T-helper 1 cell treated with Interleukin-12 subunit alpha and Interleukin-12 subunit beta and Interleukin-4 antibody, amounts not matched to agents 30 μg/mL and 1 μg/mL, for 36 hours (primary cell): ENCODE data around the gene REC8.
A peak's percentile ranks its signal among the peaks of the same experiment; 100 is the strongest.
"Not testable (repeated sequence)": the region's sequence is repeated elsewhere in the genome, so short reads cannot be mapped to it uniquely, and the experiment has no call there.

Source experiments
- H3K27ac Mint-ChIP-seq: one replicate; pipeline ENCODE4 v1.8.0; 2021; ENCODE audit warnings: mild to moderate bottlenecking, mixed read lengths
- H3K27me3 Mint-ChIP-seq: one replicate; pipeline ENCODE4 v1.8.0; 2021; ENCODE audit warnings: low read depth, mixed read lengths
- H3K36me3 Mint-ChIP-seq: one replicate; pipeline ENCODE4 v1.8.0; 2021; ENCODE audit warnings: low read depth, mixed read lengths
- H3K4me1 Mint-ChIP-seq: one replicate; pipeline ENCODE4 v1.8.0; 2021; ENCODE audit warnings: low read depth, mixed read lengths
- H3K4me3 Mint-ChIP-seq: one replicate; pipeline ENCODE4 v1.8.0; 2021; ENCODE audit warnings: mild to moderate bottlenecking, moderate library complexity, mixed read lengths
- H3K9me3 Mint-ChIP-seq: one replicate; pipeline ENCODE4 v1.8.0; 2021; ENCODE audit warnings: mixed read lengths

Gene REC8

GRCh38 chr14:24207625-24208024 is 35.7 kb downstream of the REC8 start:
- H3K27ac Mint-ChIP-seq, result no peak overlapping the region
- H3K4me3 Mint-ChIP-seq, result no peak overlapping the region
- peaks cover 5% of the 10 kb centered on the region for H3K9me3 Mint-ChIP-seq
- no peaks in the 10 kb centered on the region for H3K27me3 Mint-ChIP-seq
- peaks cover 63% of the 10 kb centered on the region for H3K36me3 Mint-ChIP-seq
- H3K4me1 Mint-ChIP-seq, result peaks cover 17% of the 10 kb centered on the region

- H3K36me3 Mint-ChIP-seq, result peaks cover 46% of the 10 kb centered on the region
- no peaks in the 10 kb centered on the region for H3K9me3 Mint-ChIP-seq
- no peaks in the 10 kb centered on the region for H3K27me3 Mint-ChIP-seq
- peak overlapping the region; percentile 23 for H3K4me3 Mint-ChIP-seq
- H3K4me1 Mint-ChIP-seq, result peaks cover 39% of the 10 kb centered on the region
- peak overlapping the region; percentile 70 for H3K27ac Mint-ChIP-seq
Observed at GRCh38 chr14:24211311-24211710, 39.4 kb downstream of the REC8 start.

- no peaks in the 10 kb centered on the region for H3K27me3 Mint-ChIP-seq
- H3K36me3 Mint-ChIP-seq, result peaks cover 37% of the 10 kb centered on the region
- peak within 1 kb of the TSS; percentile 96 for H3K4me3 Mint-ChIP-seq
- H3K27ac Mint-ChIP-seq, result peak within 1 kb of the TSS; percentile 99
- no peaks in the 10 kb centered on the region for H3K9me3 Mint-ChIP-seq
- H3K4me1 Mint-ChIP-seq, result peaks cover 42% of the 10 kb centered on the region
Observed at GRCh38 chr14:24212924-24213865, 41.3 kb downstream of the REC8 start, which contains the start of gene CHMP4A. Gene CHMP4A (minus strand): TSS chr14:24213488. CDS start chr14:24213439, 49 bp downstream.

GRCh38 chr14:24213866-24214662 is 42.2 kb downstream of the REC8 start:
- H3K9me3 Mint-ChIP-seq, result no peaks in the 10 kb centered on the region
- no peaks in the 10 kb centered on the region for H3K27me3 Mint-ChIP-seq
- peaks cover 42% of the 10 kb centered on the region for H3K4me1 Mint-ChIP-seq
- peak overlapping the region; percentile 99 for H3K27ac Mint-ChIP-seq
- H3K4me3 Mint-ChIP-seq, result peak overlapping the region; percentile 96
- H3K36me3 Mint-ChIP-seq, result peaks cover 33% of the 10 kb centered on the region

GRCh38 chr14:24215495-24216344 is 43.8 kb downstream of the REC8 start, which contains the start of gene MDP1:
Gene MDP1 (minus strand): TSS chr14:24216066. CDS start chr14:24215955, 111 bp downstream.
- Mint-ChIP-seq H3K4me1 (peaks cover 40% of the 10 kb centered on the region), H3K27me3 (no peaks in the 10 kb centered on the region), H3K4me3 (peak within 1 kb of the TSS; percentile 95), H3K9me3 (no peaks in the 10 kb centered on the region), H3K36me3 (peaks cover 19% of the 10 kb centered on the region), H3K27ac (peak within 1 kb of the TSS; percentile 99)

GRCh38 chr14:24216345-24216699 is 44.4 kb downstream of the REC8 start:
- no peaks in the 10 kb centered on the region for H3K27me3 Mint-ChIP-seq
- peaks cover 17% of the 10 kb centered on the region for H3K36me3 Mint-ChIP-seq
- no peaks in the 10 kb centered on the region for H3K9me3 Mint-ChIP-seq
- peak overlapping the region; percentile 95 for H3K4me3 Mint-ChIP-seq
- peaks cover 39% of the 10 kb centered on the region for H3K4me1 Mint-ChIP-seq
- peak overlapping the region; percentile 99 for H3K27ac Mint-ChIP-seq

GRCh38 chr14:24216876-24217275 is 45.0 kb downstream of the REC8 start:
- H3K27ac Mint-ChIP-seq, result peak overlapping the region; percentile 39
- H3K4me1 Mint-ChIP-seq, result peaks cover 35% of the 10 kb centered on the region
- peaks cover 12% of the 10 kb centered on the region for H3K36me3 Mint-ChIP-seq
- not testable (repeated sequence) for H3K27me3 Mint-ChIP-seq, H3K4me3 Mint-ChIP-seq, H3K9me3 Mint-ChIP-seq

- H3K27me3 Mint-ChIP-seq, result no peaks in the 10 kb centered on the region
- H3K4me3 Mint-ChIP-seq, result no peak overlapping the region
- H3K9me3 Mint-ChIP-seq, result no peaks in the 10 kb centered on the region
- H3K36me3 Mint-ChIP-seq, result peaks cover 7% of the 10 kb centered on the region
- H3K4me1 Mint-ChIP-seq, result peaks cover 24% of the 10 kb centered on the region
- H3K27ac Mint-ChIP-seq, result no peak overlapping the region
Observed at GRCh38 chr14:24219080-24219479, 47.2 kb downstream of the REC8 start.

GRCh38 chr14:24219521-24219920 is 47.6 kb downstream of the REC8 start:
- no peaks in the 10 kb centered on the region for H3K9me3 Mint-ChIP-seq
- H3K36me3 Mint-ChIP-seq, result peaks cover 9% of the 10 kb centered on the region
- H3K27ac Mint-ChIP-seq, result no peak overlapping the region

GRCh38 chr14:24222987-24223386 is 51.1 kb downstream of the REC8 start:
- not testable (repeated sequence) for H3K9me3 Mint-ChIP-seq, H3K4me3 Mint-ChIP-seq, H3K27ac Mint-ChIP-seq, H3K27me3 Mint-ChIP-seq
- H3K4me1 Mint-ChIP-seq, result peaks cover 11% of the 10 kb centered on the region
- H3K36me3 Mint-ChIP-seq, result peaks cover 11% of the 10 kb centered on the region

More at GRCh38 chr14:24219521-24219920, 47.6 kb downstream of the REC8 start:
- no peak overlapping the region for H3K4me3 Mint-ChIP-seq
- H3K27me3 Mint-ChIP-seq, result no peaks in the 10 kb centered on the region
- H3K4me1 Mint-ChIP-seq, result peaks cover 21% of the 10 kb centered on the region

GRCh38 chr14:24224618-24225071 is 52.8 kb downstream of the REC8 start:
- H3K4me3 Mint-ChIP-seq, result no peak overlapping the region
- H3K27me3 Mint-ChIP-seq, result no peaks in the 10 kb centered on the region
- H3K27ac Mint-ChIP-seq, result no peak overlapping the region

GRCh38 chr14:24226473-24226872 is 54.6 kb downstream of the REC8 start:
- Mint-ChIP-seq H3K27me3 (no peaks in the 10 kb centered on the region), H3K4me3 (no peak overlapping the region), H3K27ac (no peak overlapping the region), H3K36me3 (peaks cover 10% of the 10 kb centered on the region), H3K9me3 (no peaks in the 10 kb centered on the region), H3K4me1 (peaks cover 17% of the 10 kb centered on the region)

More at GRCh38 chr14:24224618-24225071, 52.8 kb downstream of the REC8 start:
- Mint-ChIP-seq H3K9me3 (no peaks in the 10 kb centered on the region), H3K4me1 (peaks cover 13% of the 10 kb centered on the region), H3K36me3 (peaks cover 10% of the 10 kb centered on the region)

GRCh38 chr14:24228902-24229301 is 57.0 kb downstream of the REC8 start:
- H3K27me3 Mint-ChIP-seq, result no peaks in the 10 kb centered on the region
- H3K4me3 Mint-ChIP-seq, result no peak overlapping the region
- no peak overlapping the region for H3K27ac Mint-ChIP-seq
- peaks cover 25% of the 10 kb centered on the region for H3K4me1 Mint-ChIP-seq
- peaks cover 12% of the 10 kb centered on the region for H3K36me3 Mint-ChIP-seq
- no peaks in the 10 kb centered on the region for H3K9me3 Mint-ChIP-seq
